GM18508 (cell line): ENCODE data around the gene MAT2A.

Experiments used
- ATAC-seq: cut with Tn5 transposase; IDR thresholded peaks from one replicate; pipeline ENCODE4 v1.9.1; 2021; ENCODE audit warnings: moderate number of reproducible peaks; ENCODE audit not compliant: insufficient read depth, unreplicated experiment

Gene MAT2A

GRCh38 chr2:85538507-85539360 is at the start of gene MAT2A:
TSS of gene MAT2A (plus strand) at chr2:85539168. CDS start at chr2:85539288, 120 bp downstream.
- ATAC-seq, result peak; percentile 37

- no peak for ATAC-seq
These were observed 47.9 kb upstream of the MAT2A start for GRCh38 chr2:85490861-85491755.

- no peak for ATAC-seq
These were observed 42.5 kb upstream of the MAT2A start for GRCh38 chr2:85496436-85496835.

- ATAC-seq, result no peak
These were observed 40.9 kb upstream of the MAT2A start for GRCh38 chr2:85497944-85498630.

GRCh38 chr2:85501248-85501647 is 37.7 kb upstream of the MAT2A start:
- no peak for ATAC-seq

- ATAC-seq, result no peak
These were observed 36.2 kb upstream of the MAT2A start for GRCh38 chr2:85502720-85503119.

- ATAC-seq, result no peak
These were observed 35.7 kb upstream of the MAT2A start for GRCh38 chr2:85503168-85503850.

GRCh38 chr2:85503851-85504777 is 34.9 kb upstream of the MAT2A start:
- ATAC-seq, result no peak

- no peak for ATAC-seq
These were observed 34.1 kb upstream of the MAT2A start for GRCh38 chr2:85504778-85505261.

GRCh38 chr2:85505551-85506238 is 33.3 kb upstream of the MAT2A start:
- ATAC-seq, result no peak

- no peak for ATAC-seq
These were observed 32.2 kb upstream of the MAT2A start for GRCh38 chr2:85506768-85507181.

GRCh38 chr2:85511008-85511811 is 27.8 kb upstream of the MAT2A start:
- no peak for ATAC-seq

- no peak for ATAC-seq
These were observed 24.6 kb upstream of the MAT2A start for GRCh38 chr2:85514323-85514722.

GRCh38 chr2:85516653-85517389 is 22.1 kb upstream of the MAT2A start:
- ATAC-seq, result no peak

GRCh38 chr2:85522090-85522647 is 16.8 kb upstream of the MAT2A start:
- ATAC-seq, result no peak

GRCh38 chr2:85523062-85523902 is 15.7 kb upstream of the MAT2A start:
- no peak for ATAC-seq
